Measurements from ENCODE around the gene OR13C4.

GRCh38 chr9:104575456-104575855 is 48.4 kb upstream of the OR13C4 start:
- TF ChIP-seq, protein P1, sequence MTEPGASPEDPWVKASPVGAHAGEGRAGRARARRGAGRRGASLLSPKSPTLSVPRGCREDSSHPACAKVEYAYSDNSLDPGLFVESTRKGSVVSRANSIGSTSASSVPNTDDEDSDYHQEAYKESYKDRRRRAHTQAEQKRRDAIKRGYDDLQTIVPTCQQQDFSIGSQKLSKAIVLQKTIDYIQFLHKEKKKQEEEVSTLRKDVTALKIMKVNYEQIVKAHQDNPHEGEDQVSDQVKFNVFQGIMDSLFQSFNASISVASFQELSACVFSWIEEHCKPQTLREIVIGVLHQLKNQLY (CRISPR knock-in tag; IDR thresholded peaks at IDR 0.05) = no peak
- TF ChIP-seq ESRRA (CRISPR knock-in tag; IDR thresholded peaks at IDR 0.05; ENCODE audit: borderline replicate concordance) (no peak), IRF2 (CRISPR knock-in tag; IDR thresholded peaks at IDR 0.05; ENCODE audit: borderline replicate concordance, low read depth) (no peak), TEAD1 (CRISPR knock-in tag; IDR thresholded peaks at IDR 0.05) (no peak), MXD4 (CRISPR knock-in tag; IDR thresholded peaks at IDR 0.05; ENCODE audit: borderline replicate concordance) (no peak), NR2C2 (CRISPR knock-in tag; IDR thresholded peaks at IDR 0.05) (no peak), RORB (CRISPR knock-in tag; IDR thresholded peaks at IDR 0.05) (no peak)
- TF ChIP-seq, protein P2, sequence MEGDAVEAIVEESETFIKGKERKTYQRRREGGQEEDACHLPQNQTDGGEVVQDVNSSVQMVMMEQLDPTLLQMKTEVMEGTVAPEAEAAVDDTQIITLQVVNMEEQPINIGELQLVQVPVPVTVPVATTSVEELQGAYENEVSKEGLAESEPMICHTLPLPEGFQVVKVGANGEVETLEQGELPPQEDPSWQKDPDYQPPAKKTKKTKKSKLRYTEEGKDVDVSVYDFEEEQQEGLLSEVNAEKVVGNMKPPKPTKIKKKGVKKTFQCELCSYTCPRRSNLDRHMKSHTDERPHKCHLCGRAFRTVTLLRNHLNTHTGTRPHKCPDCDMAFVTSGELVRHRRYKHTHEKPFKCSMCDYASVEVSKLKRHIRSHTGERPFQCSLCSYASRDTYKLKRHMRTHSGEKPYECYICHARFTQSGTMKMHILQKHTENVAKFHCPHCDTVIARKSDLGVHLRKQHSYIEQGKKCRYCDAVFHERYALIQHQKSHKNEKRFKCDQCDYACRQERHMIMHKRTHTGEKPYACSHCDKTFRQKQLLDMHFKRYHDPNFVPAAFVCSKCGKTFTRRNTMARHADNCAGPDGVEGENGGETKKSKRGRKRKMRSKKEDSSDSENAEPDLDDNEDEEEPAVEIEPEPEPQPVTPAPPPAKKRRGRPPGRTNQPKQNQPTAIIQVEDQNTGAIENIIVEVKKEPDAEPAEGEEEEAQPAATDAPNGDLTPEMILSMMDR (IDR thresholded peaks at IDR 0.05) = no peak
- TF ChIP-seq, protein P3, sequence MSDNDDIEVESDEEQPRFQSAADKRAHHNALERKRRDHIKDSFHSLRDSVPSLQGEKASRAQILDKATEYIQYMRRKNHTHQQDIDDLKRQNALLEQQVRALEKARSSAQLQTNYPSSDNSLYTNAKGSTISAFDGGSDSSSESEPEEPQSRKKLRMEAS (CRISPR knock-in tag; IDR thresholded peaks at IDR 0.05) = no peak
- TF ChIP-seq, protein P4, sequence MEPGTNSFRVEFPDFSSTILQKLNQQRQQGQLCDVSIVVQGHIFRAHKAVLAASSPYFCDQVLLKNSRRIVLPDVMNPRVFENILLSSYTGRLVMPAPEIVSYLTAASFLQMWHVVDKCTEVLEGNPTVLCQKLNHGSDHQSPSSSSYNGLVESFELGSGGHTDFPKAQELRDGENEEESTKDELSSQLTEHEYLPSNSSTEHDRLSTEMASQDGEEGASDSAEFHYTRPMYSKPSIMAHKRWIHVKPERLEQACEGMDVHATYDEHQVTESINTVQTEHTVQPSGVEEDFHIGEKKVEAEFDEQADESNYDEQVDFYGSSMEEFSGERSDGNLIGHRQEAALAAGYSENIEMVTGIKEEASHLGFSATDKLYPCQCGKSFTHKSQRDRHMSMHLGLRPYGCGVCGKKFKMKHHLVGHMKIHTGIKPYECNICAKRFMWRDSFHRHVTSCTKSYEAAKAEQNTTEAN (CRISPR knock-in tag; IDR thresholded peaks at IDR 0.05) = no peak
- TF ChIP-seq, protein P5, sequence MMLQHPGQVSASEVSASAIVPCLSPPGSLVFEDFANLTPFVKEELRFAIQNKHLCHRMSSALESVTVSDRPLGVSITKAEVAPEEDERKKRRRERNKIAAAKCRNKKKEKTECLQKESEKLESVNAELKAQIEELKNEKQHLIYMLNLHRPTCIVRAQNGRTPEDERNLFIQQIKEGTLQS (CRISPR knock-in tag; conservative IDR thresholded peaks at IDR 0.05) = no peak
- TF ChIP-seq, protein P6, sequence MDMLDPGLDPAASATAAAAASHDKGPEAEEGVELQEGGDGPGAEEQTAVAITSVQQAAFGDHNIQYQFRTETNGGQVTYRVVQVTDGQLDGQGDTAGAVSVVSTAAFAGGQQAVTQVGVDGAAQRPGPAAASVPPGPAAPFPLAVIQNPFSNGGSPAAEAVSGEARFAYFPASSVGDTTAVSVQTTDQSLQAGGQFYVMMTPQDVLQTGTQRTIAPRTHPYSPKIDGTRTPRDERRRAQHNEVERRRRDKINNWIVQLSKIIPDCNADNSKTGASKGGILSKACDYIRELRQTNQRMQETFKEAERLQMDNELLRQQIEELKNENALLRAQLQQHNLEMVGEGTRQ (CRISPR knock-in tag; IDR thresholded peaks at IDR 0.05) = no peak

Data from WTC11 (cell line).